Stimulated activated CD4-positive, alpha-beta T cell treated with anti-CD3 and anti-CD28 coated beads, Interleukin-1b, Interleukin-23, amount 100 ng/mL, for 1 hour (primary cell): ENCODE measurements around the gene LHFPL4.
"Not testable (repeated sequence)": the region's sequence is repeated elsewhere in the genome, so short reads cannot be mapped to it uniquely, and the experiment has no call there.

Experiments used
- DNase-seq, 2 donors: peaks; one replicate each; pipeline ENCODE4 v3.0.0-alpha.2; 2020; ENCODE audit warnings: low read depth in 2 of 2

LHFPL4 gene

DNA sequence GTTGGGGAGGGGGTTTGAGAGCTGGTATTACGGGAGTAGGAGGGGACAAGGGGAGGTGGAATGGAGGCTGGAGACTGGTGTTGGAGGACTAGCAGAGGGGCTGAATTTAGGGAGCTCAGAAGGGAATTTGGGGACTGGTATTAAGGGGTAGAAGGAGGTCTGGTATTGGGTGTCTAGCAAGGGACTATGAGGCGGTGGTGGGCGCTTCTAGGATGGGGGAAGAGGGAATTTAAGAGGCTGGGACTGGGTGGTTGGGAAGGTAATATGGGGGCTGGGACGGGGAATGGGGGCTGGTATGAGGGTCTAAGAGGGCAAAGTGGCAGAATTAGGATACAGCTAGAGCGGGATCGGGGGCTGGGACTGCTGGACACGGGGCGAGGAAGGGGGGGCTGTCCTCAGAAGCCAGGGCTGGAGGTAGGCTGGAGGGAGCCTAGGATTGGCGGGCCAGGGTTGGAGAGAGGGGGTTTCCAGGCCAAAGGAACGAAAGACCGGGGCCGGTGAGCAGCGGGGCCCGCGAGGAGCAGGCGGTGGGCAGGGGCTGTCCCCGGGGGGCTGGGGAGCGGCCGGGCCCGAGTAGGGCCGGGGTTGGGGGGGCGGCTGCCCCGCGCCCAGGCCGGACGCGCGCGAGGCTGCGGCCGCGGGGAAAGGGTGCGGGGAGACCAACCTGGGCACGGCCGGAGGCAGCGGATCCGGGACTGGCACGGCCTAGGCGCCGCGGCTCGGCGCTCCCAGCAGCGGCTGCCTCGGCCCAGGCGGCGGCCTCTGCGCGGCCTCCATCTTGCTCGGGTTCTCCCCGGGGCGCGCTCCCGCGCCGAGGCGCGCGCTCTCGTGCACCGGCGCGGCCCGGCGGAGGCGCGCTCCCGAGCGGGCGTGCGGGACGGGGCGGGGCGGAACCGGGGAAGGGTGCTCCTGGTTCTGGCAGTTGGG is at the start of gene LHFPL4:
TSS of gene LHFPL4 (minus strand) at position 802 of the 927 bp plus-strand sequence. CDS start 1,143 bp downstream, outside the sequence.
- no peak for DNase-seq

DNA sequence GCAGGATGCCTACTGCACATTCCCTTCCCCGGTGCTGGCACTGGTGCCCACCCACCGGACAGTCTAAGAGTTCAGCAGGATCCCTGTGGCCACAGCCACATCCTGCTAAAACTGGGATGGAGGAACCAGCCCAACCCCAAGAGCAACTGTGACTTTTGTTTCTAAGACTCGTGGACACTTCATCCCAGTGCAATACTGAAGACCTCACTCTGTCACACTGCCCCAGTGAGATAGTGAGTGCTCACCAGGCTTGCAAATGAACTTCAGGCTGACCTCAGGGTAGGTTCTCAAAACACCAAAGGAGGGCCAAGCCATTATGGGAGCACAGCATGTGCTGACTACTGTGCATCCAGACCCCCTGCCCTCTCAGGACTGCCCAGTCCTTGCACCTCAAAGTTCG is 49.0 kb upstream of the LHFPL4 start:
- DNase-seq = no peak

DNA sequence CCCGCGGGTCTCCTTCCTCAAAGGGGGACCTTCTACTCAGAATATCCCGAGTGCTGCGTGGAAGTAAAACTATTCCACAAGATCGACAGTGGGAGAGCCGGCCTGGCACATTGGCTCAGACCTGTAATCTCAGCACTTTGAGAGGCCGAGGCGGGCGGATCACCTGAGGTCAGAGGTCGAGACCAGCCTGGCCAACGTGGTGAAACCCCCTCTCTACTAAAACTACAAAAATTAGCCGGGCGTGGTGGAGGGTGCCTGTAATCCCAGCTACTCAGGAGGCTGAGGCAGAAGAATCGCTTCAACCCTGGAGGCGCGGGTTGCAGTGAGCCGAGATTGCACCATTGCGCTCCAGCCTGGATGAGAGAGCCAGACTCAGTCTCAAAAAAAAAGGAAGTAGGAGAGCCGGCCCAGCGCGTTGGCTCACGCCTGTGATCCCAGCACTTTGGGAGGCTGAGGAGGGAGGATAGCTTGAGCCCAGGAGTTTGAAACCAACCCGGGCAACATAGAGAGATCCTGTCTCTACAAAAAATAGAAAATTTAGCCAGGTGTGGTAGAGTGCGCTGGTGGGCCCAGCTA is 47.5 kb upstream of the LHFPL4 start:
- DNase-seq = not testable (repeated sequence)

DNA sequence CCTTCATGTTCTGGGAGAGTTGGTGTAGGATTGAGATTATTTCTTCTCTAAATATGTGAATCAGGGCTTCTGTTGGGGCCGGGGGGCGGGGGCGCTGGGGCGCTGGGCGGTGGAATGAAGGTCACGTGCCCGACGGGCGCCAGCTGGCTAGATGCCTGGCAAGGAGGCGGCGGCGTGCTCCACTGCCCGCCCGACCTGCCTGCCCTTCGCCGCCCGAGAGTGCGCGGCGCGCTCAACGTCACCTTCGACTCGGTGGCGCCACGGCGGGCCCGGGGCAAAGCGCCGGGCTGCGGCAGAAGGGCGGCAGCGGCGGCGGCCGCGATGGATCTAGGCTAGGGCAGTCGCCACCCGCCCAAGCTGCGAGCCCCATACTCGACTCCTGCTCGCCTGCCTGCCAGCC is 47.0 kb upstream of the LHFPL4 start:
- DNase-seq = no peak

DNA sequence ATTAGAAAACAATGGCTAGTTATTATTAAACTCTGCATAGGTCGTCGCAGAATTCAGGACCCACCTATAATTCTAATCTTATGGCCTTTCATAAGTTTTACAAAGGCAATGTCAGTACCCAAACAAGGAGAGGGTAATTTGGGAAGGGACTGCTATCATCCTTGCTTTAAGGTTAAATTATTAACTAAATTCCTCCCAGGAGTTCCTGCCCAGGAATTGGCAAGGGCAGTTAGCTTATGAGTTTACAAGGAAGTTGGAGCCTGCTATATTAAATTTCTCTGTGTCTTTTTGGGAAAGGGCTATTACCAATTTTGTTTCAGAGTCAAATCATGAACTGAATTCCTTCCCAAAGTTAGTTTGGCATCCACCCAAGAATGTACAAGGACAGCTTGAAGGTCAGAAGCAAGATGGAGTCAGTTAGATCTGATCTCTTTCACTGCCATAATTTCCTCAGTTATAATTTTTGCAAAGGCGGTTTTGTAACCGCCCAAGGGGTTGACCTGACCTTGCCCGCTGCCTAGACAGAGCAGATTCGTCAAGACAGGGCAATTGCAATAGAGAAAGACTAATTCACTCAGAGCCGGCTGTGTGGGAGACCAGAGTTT is 45.3 kb upstream of the LHFPL4 start:
- no peak for DNase-seq

DNA sequence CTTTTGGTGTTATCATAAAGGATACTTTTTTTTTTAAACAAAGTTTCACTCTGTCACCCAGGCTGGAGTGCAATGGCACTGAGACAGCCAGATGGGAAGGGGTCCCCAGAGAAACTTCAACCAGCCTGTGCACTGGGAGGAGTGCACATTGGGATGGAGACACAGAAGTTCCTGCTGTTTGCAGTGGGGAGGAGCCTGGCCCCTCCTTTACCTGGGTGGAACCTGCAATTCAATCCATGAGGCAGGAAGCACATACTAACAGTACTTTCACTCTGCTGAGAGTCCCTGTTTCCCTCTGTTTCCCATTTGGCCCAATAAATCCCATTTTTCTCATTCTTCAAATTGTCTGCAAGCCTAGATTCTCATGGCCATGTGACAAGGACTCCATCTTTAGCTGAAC is 42.3 kb upstream of the LHFPL4 start:
- no peak for DNase-seq

DNA sequence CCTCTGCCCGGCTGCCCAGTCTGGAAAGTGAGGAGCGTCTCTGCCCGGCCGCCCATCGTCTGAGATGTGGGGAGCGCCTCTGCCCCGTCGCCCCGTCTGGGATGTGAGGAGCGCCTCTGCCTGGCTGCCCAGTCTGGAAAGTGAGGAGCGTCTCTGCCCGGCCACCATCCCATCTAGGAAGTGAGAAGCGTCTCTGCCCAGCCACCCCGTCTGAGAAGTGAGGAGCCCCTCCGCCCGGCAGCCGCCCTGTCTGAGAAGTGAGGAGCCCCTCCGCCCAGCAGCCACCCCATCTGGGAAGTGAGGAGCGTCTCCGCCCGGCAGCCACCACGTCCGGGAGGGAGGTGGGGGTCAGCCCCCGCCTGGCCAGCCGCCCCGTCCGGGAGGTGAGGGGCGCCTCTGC is 38.2 kb upstream of the LHFPL4 start:
- not testable (repeated sequence) for DNase-seq

DNA sequence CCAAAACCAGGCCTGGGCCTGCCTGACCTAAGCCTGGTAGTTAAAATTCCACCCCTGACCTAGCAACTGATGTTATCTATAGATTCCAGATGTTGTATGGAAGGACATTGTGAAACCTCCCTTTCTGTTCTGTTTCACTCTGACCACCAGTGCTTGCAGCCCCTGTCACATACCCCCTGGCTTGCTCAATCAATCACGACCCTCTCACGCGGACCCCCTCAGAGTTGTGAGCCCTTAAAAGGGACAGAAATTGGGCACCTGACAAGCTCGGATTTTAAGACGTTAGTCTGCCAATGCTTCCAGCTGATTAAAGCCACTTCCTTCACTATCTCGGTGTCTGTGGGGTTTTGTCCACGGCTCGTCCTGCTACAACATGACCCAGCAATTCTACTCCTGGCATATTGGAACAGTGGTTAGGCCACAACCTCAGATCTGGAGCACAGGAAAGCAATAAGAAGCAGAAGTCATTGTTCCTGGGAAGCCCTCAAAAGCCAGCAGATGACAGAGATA is 36.7 kb upstream of the LHFPL4 start:
- DNase-seq = no peak

DNA sequence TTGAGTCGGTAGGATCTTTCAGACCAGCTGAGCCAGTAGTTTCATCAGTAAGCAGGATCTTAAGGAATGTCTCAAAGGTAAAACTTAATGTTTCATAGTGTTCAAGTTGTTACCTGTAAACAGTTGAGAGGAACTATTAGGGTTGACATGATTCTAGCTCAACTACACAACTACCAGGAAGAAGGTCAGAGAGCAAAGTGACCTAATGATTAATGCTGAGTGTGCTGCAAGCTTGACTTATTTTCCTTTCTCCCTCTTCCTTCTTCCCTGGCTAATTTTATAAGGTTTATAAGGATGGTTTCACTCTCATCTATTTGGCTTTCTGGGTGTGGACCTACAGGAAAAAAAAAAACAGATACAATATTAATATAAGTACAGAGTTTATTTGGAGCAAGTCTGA is 30.2 kb upstream of the LHFPL4 start:
- no peak for DNase-seq

DNA sequence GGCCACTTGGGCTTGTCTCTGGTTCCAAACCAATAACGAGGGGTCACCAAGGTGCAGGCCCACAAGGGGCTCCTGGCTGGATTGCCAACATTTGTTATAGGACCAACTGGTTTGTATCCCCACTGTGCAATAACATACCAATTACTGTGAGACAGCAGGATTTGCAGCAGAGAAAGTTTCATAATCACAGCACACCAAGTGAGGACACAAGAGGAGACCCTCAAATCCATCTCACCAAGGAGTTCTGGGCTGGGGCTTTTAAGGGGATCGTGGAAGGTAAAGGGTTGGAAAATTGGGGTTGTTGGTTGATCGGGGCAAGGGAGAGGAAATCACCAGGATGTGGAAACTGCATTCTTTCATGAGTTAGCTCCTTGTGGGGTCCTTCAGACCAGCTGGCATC is 29.7 kb upstream of the LHFPL4 start:
- no peak for DNase-seq

DNA sequence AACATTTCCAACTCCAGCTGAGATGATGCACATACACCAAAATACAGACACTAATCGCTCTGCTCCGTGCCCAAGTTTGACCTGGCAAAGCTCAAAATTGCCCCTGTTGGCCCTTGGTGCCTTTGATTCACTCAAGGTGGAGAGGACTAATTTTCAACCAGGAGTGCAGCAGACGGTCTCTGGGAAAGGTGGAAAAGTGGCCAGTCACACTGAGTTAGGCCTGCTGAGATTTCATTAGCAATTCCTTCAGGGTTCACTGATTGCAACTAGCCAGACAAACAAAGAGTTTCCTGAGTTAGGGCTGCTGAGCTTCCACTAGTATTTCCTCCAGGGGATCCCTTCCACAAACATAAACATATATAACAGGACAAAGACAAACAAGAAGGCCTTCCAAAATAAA is 28.7 kb upstream of the LHFPL4 start:
- no peak for DNase-seq

DNA sequence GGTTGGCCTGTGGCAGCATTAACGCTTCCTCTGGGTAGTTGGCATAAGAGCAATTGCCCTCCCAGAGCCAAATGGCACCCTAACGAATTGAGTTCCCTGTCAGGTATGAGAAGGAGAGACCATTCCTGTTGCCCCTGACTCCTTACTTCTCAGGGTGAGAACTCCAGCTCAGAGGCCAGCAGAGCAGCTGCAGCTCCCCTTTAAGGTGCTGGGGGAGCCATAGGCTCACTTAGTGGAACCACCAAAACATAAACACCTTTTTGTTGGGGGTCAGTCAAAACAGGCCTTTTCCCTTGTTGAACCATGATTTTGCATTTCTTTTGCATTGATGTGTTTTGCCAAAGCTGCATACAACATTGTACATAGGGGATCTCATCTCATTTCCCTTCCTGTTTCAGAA is 28.1 kb upstream of the LHFPL4 start:
- no peak for DNase-seq

DNA sequence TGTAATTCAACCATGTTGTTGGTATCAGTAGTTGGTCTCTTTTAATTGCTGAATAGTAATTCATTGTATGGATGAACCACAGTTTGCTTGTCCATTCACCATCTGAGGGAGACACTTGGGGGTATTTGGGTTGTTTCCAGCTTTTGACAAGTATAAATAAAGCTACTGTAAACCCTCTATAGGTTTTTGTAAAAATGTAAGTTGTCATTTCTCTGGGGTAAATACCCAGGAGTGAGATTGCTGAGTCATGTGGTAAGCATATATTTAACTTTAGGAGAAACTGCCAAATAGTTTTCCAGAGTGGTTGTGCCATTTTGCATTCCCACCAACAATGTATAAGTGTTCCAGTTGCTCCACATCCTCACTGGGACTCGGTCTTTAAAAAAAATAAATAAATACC is 15.4 kb upstream of the LHFPL4 start:
- no peak for DNase-seq

DNA sequence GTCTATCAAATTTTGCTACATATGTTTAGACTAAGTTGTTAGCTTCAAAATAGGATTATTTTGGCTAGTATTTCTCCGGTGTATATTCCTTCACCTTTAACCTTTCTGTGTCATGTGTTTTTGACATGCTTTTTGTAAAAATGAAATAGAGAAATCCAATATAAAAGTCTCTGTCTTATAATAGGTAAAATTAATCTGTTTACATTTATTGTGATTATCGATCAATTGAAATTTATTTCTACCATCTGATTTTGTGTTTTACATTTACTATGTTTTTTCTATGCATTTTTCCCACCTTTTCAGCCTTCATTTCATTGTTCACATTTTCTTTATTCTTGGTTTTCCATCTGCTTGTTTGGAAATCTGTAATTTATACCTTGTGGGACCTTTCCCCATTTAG is 11.7 kb upstream of the LHFPL4 start:
- DNase-seq = no peak

DNA sequence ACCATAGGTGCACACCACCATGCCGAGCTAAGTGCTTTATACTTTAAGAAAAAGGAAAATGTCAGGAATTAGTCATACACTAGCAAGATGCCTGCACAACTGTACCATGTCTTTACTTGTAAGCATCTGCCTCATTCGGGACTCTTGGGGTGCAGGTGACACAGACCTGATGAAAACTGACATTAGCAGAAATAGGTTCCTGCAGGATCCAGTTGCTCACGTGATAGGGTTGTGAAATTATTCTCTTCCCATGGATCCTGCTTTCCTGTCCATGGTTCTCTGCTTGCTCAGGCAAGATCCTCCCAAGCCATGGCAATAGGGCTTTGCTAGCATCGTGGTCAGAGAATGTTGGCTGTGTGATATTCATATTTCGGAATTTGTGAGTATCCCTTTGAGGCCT is 10.2 kb upstream of the LHFPL4 start:
- DNase-seq = no peak

DNA sequence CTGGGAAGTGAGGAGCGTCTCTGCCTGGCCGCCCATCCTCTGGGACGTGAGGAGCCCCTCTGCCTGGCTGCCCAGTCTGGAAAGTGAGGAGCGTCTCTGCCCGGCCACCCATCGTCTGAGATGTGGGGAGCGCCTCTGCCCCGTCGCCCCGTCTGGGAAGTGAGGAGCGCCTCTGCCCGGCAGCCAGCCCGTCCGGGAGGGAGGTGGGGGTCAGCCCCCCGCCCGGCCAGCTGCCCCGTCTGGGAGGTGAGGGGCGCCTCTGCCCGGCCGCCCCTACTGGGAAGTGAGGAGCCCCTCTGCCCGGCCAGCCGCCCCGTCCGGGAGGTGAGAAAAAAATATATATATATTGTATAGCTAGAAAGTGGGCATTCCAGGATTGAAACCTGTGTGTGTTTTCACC is 6.4 kb upstream of the LHFPL4 start:
- not testable (repeated sequence) for DNase-seq

DNA sequence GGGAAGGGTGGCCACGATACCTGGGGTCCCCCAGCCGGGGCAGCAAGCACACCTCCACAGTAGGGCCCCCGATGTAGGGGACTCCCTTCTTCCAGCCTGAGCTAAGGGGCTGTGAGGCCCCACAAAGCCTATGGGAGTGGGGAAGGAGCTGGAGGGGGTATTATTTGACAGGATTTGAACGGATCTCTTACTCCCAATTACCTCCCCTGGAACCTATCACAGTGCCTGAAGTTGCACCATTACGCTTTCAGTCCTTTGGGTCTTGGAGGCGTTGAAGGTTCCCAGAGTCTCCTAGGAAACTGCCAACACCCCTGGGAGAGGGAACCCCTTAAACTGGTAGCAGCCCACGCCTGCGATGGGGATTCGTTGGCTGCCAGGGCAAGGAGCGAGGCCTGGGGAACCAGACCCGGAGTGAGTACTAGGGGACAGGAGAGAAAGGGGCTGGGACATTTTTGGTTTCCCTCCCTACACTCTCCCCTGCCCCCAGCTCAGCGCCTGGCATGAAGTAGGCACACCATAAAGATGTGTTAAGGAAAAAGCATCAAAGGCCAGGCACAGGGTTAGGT is 409 bp upstream of the LHFPL4 start:
- no peak for DNase-seq

DNA sequence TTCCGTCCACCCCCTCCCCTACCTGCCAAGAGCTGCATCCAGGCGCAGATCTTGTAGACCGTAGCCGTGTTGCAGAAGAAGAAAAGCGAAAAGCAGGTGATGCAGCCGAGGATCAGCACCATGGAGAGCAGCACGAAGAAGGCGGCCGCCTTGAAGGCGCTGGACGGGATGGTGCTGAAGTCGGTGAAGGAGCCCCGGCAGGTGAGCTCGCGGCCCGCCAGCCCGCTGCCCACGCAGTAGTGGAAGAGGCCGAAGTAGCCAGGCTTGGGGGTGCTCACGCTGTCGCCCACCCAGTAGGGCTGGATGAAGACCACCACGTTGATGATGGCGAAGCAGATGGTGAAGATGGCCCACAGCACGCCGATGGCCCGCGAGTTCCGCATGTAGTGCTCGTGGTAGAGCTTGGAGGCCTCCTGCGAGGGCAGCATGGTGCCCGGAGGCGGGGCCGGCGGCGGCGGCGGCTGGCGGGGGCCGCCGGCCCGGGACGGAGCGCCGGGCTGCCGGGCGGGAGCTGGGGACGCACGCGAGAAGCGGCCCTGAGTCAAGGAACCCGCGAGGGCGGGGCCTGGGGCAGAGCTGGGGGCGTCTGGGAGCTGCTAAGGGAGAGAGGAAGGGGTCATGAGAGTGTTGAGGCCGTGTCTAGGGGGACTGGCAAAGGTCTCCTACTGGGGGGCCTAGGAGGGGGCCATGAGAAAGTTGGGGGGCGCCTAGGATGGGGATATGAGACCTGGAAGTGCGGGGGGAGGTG is 1.2 kb downstream of the LHFPL4 start:
- DNase-seq = peak in 1 of 2 donors; percentile 2

DNA sequence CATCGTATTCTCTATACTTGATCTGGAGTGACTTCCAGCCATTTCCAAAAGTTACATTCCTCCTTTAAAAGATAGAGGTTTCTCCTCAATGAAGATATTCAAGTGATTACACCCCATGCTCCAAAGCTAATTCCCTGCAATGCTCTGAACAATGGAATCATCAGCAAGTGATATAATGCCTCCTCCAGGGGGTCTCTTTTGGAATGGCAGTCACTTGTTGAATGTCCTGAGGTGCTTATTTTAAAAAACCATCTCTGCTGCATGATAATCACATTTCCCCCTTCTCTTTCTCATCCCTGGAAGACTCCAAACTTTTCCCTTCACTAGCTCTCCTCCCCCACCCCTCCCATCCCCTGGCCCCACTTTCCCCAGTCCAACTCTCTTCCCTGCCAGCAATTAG is 2.6 kb downstream of the LHFPL4 start:
- DNase-seq = no peak

DNA sequence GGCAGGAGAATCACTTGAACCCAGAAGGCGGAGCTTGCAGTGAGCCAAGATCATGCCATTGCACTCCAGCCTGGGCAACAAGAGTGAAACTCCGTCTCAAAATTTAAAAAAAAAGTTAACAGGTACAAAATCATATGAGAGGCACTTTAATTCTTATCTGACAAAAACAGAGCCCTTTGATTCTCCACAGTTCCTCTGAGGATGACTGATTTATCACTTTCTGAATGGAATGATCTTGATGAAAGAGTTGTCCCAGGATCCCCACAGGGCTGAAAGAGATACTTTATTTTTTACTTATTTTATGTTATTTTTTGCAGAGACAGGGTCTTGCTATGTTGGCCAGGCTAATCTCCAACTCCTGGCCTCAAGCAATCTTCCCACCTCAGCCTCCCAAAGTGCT is 4.0 kb downstream of the LHFPL4 start:
- no peak for DNase-seq

DNA sequence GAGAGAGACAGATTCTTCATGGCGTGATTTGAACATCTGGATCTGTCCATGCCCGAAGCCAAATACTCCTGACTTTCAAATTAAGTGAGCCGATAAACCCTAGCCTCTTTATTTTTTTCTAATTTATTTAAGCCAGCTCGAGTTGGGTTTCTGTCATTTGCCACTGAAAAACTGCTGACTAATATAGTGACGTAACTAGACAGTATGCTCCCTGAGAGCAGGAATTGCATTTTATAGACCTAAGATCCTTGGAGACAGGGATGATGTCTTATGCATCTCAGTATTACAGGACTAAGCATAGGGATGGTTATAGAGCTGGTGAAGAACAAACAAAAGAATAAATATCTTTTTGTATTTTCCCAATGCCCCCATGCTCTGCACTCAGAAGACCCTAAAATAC is 4.6 kb downstream of the LHFPL4 start:
- no peak for DNase-seq

DNA sequence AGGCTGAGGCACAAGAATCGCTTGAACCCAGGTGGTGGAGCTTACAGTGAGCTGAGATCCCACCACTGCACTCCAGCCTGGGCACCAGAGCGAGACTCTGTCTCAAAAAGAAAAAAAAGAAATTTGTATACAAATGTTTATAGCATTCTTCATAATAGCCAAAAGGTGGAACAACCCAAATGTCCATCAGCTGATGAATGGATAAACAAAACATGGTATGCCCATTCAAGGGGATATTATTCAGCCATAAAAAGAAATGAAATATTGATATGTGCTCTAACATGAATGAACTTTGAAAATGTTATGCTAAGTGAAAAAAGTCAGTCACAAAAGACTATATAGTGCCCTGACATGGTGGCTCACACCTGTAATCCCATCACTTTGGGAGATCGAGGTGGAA is 11.4 kb downstream of the LHFPL4 start:
- no peak for DNase-seq
